SK-N-DZ (cell line): ENCODE results near the gene CELF4.

ENCODE experiments used
- DNase-seq: peaks from one replicate; pipeline ENCODE4 v3.0.0-alpha.2; 2015; ENCODE audit warnings: low spot score

Gene CELF4

DNA sequence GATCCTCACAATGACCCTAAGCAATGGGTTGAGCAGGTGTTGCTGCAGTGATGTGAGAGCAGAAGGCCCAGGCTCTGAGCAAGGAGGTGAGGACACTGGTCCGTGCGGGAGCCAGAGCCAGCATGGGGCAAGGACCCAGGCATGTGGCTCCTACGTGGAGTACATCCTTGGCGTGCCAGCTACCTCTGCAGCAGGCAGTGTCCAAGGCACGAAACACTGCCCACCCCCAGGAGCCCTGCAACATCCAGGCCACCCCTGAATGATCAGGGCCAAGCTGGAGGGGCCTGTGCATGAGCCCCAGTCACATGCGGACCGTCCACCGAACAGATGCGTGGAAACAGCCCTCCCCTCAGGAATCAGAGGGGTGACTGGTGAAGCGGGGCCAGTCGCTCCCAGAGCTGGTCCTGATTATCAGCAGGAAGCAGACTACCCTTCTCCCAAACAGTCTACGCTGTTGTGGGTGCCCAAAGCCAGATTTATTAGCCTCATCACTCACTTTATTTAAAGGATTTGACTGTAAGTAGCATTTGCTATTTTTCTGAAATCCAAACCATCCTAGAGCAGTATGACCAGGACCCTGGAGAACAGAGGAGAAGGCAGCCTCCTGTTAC lies 16.8 kb downstream of the CELF4 start:
- no peak for DNase-seq

DNA sequence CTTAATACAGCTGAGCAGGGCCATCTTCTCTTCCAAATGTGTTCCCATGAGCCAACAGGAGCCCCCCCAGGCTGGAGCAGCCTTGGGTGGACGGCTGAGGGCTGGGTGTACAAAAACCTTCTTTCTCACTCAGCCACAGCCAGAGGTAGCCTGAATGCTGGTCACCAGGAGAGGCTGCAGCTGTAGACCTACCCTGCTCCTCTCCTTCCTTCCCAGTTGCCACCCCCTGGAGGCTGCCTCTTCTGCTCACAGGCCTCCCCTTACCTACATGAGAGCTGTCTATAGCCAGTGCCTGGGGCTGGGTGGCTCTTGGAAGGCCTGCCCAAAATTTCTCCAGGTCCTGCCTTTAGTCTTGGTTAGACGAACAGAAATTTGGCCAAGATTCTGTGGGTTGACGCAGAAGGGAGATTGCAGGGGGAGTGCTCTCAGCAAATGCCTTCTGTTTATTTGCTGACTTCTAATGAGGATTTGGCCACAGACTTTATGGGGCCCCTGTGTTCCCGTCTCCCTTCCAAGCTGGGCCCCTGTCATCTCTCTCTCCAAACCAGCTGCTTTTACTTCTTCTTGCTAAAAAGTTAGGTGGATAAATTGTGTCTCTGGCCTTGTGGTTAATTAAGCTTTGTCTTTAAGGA lies 18.3 kb downstream of the CELF4 start:
- DNase-seq, result no peak

DNA sequence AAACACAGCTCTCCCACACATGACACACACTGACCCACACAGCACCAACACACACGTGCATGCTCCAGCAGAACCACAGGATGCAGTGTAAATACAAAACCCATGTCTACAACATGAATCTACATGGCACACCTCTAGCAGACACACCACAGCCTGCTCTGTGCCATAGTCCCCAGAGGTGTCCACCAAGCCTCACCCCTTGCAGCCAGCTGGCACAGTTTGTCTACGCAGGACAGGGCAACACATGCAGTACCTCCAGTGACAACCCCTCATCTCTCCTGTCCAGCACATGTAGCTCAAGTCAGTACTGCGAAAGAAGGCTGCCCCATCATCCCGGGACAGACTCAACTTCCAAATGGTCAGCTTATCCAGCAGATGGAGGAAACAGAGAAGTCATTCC lies 18.9 kb downstream of the CELF4 start:
- DNase-seq, result no peak

DNA sequence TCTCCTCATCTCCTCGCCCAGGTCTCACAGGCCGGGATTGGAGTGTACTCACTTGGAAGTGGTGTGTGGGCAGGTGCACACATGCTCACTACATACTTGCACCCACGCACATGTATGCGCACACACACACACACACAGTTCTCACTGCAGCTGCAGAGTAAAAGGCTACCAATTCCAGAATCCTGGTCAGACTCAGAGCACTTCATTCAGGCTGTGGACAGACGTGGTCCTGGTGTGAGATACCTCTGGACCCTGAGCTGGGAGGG lies 19.4 kb downstream of the CELF4 start:
- DNase-seq, result no peak

DNA sequence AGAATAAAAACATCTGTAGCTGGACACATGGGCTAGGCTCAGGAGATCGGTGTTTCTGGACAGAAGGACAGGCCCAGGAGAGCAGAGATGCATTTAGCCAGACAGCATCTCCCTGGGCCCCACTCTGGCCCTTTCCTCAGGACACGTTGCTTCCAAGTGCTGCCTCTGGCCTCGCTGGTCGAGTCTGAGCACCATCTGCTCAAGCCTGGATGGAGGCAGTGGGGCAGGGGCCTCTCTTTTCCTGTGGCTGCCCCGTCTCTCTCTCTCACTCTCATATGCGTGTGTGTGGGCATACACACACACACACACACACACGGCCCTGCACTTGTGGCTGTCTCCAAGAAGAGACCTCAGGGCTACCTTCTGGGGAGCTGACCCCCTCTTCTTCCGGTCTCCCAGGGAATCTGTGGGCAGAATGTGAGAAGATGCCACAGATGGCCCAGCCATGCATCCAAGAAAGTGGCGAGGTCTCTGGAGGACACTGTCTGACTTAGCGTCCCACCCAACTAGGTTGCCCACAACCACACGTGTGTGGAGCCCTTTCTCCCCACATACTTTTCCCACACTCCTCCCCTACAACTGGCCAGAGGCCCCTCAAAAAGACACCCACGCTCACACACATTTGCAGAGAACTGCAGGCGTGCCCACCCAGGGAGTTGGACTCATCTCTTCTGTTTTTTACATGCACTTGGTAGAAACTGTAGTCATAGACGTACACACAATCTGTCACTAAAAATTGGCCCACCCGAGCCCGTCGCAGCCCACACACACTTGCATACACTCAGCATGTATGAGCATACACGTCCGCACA lies 19.9 kb downstream of the CELF4 start:
- DNase-seq, result no peak

DNA sequence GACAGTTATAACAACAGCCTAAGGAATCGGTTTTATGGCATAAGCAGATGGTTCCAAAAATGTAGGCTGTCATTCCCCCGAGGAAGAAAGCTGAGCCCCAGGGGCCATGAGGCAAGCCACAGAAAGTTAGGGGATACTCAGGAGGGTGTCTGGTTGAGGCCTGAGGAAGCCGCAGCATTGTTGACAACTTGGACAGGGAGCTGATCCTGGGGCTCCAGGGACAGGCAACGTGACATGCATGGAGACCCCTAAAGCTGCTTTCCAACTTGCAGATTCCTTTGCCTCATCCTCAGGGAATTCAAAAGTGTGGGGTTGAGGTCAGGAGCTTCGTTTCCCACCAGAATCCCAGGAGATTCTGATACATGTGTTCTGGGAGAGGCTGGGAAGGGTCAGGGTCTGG lies 20.9 kb downstream of the CELF4 start:
- DNase-seq, result no peak

DNA sequence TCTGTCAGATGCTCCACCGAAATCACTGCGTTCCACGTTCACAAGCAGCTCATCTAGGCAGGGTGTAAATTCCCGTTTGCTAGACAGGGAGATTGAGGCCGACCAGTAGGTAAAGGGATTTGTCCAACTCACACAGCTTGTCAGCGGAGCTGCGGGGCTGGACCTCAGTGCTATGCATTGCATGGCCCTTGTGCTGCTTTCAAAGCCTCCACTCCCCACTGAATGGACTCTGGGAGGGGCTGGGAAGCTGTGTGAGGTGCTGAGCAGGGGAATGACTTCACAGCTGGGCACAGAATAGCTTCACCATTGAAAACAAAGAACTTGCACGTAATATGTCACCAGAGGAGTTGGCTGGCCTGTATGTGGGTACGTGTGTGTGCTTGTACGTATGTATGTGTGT lies 21.4 kb downstream of the CELF4 start:
- no peak for DNase-seq

DNA sequence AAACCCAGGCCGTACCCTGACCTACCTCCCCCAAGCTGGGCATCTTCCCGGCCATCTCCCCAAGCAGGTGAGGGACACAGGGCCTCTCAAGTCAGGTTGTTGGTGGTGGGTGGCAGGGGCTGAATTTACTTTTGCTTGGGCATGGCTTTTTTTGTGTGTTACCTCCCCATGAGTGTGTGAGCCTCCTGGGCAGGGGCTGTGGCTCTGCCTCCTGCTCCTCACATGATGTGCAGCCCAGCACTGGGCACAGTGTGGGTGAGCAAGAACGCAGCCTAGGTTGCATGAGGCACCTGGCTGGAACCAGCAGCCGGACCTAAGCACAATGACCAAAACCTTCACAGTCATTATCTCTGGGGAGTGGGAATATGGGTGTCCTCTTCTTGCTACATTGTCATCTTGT lies 22.3 kb downstream of the CELF4 start:
- no peak for DNase-seq

DNA sequence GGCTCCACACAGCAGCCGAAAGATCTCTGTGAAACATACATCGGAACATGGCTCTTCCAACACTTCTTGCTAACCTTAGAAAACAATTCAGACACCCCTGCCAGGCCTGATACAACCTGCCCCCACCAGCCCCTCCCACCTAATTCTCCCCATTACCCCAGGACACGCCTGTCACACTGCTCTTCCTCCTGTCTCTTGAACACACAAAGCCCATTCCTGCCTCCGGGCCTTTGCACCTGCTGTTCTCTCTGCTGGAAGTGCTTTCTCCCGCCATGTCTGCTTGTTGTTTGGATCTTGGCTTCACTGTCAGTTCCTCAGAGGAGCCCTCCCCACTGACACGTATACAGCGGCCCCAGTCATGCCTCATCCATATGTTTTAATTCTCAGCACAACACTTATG lies 24.1 kb downstream of the CELF4 start:
- no peak for DNase-seq

DNA sequence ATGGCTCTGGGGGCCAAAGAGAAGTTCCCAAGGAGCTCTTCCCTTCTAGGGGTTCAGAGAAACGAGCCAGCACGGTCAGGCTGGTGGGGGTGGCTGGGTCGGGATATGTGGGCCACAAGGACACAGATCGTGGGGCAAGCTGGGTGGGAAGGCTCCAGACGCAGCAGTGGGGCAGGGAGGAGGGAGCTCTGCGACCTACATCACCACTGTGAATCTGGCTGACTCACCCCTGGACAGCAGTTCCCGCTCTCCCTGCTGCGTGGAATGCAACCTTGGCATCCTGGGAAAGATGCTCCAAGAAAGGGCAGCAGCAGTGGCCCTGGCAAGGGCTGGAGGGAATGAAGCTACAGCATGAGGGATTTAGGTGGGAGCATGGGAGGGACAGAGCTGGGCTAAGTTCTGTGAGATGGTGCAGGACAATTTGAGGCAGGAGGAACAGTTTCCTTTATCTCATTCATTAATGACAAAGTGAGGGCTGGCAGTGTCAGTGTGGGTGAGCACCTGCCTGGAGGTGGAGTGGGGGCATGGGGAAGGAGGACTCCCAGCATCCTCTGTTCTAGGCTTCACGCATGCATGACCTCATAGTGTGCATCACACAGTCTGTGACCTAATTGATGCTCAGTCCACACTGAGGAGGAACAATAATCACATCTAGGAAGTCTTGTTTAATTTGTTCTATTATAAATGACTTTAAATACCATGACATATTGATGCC lies 25.0 kb downstream of the CELF4 start:
- DNase-seq, result no peak

DNA sequence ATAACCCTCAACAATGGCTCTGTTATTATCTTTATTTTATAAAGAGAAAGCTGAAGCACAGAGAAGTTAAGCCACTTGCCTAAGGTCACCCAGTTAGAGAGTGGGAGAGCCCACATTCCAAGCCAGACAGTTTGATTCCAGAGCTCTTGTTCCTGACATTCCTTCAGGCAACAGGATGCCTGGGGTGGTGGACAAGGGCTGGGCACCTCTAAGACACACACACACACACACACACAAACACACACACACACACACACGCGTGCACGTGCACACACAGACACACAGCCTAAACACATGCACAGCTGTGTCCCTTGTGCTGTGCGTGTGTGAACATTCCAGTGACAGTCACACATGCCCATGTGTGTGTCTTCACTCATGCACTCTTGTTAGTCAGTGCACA lies 26.4 kb downstream of the CELF4 start:
- no peak for DNase-seq

DNA sequence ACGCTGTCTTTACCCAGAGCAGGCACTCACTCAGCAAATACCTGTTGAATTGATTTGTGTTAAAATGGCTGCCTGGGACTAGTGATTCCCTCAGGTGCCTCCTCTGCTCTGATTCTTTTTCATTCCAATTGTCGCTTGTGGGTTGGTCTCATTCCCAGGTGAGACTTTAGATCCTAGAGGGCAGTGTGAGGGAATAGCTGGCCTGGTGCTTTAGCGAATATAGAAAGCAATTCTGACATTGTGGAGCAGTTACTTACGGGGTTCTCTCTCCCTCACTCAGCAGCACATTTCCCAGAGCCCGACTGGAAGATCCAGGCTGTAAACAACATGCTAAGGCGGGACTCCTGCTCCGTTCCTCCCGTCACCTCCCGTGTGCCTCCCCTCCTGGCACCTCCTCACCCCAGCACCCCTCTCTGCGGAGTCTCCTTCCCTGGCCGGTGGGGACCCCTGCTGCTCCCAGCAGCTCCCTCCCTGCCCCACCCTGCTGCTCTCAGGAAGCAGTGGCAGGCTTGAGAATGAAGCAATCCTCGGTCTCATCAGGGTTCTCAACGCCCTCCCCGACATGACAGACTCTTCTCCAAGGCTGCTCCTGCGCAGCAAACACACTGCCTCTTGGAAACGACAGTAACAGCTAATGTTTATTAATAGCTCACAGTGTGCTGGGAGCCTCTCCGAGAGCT lies 26.9 kb downstream of the CELF4 start:
- DNase-seq, result no peak

DNA sequence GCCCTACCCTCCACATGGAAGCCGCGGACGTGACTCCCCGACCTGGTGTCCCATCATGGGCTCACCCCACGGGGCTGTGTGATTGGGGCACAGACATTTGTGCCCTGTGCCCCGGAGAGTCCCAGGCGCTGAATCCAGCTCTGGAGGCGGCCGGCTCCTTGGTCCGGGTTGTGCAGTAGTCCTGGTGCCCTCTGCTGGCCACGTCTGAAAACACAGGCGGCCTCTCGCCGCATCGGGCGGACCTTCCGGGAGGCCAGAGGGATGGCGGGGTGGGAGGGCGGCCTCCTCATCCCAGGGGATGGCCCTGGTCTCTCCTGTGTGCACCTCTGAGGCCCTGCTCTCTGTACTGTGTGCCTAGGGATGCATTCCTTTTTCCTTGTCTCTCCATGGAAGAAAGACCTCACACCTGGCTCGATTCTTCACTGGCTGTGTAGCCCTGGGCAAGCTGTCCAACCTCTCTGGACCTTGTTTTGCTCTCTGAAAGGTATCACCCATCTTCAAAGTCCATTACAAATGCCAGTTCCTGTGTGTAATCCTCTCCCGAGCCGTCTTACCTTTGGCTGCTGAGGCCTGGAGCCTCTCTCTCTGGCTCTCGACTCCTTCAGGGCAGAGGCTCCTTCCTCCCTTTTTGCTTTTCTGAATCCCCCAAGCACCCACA lies 27.6 kb downstream of the CELF4 start:
- peak; percentile 67 for DNase-seq

DNA sequence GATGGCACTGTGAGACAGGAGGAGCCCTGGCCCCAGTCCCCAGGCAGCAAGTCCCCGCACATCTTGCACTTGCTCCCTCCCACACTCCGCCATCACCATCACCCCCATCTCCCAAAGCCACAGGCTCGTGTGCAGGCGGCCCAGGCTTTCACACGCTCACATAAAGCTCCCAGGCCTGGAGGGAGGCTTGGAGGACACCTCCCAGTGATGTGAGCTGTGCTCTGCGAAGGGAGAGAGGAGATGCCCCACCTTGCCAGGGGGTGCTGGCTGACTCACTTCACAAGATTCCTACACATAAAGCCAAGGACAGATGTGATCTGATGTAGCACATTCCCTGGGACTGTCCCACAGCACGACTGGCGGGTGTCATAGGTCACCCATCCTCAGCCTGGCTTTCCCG lies 28.9 kb downstream of the CELF4 start:
- no peak for DNase-seq

DNA sequence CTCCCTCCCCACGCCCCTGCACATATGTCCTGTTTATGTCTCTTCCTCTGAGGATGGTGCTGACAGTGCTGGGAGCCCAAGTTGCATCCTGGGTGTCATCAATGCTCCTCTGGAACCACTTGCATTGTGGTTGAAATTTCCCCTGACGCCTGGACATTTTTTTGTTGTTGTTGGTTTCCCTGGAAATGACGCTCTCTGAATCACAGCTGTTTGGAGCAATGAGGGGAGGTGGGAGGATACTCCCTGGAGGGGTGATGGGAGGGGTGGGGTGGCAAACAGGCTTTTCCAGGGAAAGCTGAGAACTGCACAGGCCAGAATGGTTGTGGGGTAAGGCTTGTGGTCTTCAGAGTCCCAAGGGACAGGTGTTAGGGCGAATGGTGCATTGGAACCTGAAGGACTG lies 29.6 kb downstream of the CELF4 start:
- no peak for DNase-seq

DNA sequence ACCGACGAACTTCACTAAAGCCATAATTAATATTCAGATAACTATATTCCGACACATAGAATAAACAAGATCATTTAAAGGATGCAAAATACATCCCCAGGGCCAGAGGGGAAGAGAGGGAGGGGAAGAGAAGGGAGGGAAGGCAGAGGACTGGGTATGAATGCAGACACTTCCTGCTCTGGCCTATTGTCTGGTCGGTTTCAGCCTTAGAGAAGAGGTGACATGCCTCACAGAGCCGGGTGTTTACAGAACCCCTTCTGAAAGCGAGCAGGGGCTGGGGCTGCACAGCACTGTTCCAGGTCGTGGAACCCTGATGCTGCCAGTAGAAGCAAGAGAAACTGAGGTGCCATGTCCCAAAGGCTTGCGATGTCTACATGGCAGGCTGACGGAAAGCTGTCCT lies 31.0 kb downstream of the CELF4 start:
- no peak for DNase-seq

DNA sequence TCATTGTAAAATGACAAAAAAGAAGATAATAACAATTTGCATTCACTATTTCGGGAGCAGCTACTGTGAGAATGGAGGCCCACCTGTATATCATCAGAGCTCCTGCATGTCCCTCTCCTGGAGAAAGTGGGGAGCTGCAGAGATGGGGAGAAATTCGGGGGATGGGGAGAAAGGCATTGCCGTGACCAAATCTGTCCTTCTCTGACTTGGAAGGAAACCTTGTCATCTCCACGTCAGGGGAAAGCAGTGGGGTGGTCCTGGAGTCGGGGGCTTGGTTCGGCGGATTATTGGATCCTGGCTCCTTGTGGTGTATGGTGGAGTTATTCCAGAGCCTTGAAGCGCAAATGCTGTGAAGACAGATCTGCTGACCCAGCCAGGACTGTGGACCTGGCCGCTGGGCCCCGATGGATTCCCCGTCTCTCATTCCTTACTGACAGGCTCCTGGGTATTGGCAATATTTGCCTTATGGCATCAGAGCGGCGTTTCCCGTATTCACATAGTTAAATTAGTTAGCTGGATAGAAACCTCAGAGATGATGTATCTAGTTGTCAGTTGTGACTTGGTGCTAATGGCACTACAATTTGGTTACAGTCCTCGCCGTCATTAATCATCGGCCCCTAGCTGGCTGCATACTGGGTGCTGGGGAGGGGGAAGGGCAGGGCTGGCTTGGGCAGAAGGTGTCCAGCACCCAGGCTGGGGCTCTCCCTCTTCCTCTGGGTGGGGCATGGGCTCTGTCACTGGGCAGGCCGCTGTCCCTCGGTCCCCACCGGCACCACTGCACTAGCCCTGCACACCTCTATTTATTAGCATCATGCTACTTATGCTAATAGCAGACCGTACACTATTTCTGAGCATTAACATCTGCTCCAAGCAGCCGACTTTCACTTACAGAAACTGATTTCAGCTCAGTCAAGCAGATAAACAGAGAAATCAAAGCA lies 31.7 kb downstream of the CELF4 start:
- DNase-seq, result peak; percentile 75

DNA sequence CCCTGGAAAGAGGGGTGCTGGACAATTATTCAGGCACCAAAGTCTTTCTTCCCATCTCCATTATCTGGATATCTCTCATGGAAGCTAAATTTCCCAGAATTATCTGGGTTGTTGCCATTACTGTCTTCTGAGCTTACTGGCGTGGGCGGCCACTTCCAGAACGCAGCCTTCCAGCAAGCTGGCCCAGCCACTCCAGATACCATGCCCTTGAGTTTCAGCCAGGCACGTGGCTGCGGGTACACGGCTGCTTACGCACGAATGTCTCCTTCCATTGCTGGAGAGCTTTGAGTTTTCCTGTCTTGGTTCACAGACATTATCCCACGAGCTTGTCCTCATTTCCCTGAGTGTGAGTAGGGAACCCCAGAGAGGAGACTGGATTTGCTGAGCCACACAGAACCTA lies 32.7 kb downstream of the CELF4 start:
- DNase-seq, result no peak

DNA sequence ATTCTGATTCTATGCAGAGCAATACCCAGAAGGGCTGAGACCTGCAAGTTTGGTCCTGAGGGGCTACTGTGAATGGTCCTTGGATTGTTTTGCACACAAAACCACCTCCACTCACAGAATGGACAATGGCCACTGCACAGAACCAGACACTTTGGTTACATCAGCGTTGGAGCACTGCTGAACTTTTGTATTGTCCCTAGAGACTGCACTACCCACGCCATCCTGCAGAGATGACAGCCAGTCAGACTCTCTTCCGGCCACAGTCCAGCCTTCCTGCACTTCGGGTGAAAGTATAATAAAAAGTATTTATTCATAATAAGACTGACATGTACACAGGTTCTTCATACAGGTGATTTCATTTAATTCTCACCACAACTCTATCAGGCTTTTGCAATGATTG lies 35.7 kb downstream of the CELF4 start:
- no peak for DNase-seq

DNA sequence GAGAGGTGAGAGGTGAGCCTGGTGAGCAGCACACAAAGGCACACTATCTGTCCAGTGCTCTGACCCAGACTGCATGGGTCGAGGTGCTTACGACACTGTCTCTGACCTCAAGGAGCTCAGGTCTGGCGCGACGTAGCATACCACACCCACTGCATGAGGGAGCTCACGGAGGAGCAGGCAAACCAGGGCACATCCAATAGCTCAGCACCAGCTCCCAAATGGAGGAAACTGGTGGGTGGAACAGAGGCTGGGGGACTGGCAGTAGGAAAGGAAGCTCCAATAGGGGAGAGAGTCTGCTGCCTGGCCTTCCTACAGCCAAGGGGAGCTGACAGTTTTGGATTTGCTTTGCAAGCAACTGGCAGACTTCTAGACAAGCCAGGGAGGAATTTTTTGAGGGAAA lies 36.3 kb downstream of the CELF4 start:
- DNase-seq, result no peak
